ENCODE measurements around the gene SIRPA.

SIRPA gene

GRCh38 chr20:1942486-1943274 is 47.5 kb downstream of the SIRPA start:
- Mint-ChIP-seq H3K27me3 (peaks cover 13 to 34% of the 10 kb centered on the region in 2 donors), H3K4me3 (no peak overlapping the region), H3K36me3 (peaks cover 15 to 19% of the 10 kb centered on the region in 2 donors)

GRCh38 chr20:1943275-1944002 is 48.2 kb downstream of the SIRPA start:
- H3K9me3 Mint-ChIP-seq, result no peaks in the 10 kb centered on the region
- H3K27ac Mint-ChIP-seq, result no peak overlapping the region
- H3K4me1 Mint-ChIP-seq, result peaks cover 14 to 40% of the 10 kb centered on the region in 2 donors
- peaks cover 16 to 39% of the 10 kb centered on the region in 2 donors for H3K27me3 Mint-ChIP-seq
- no peak for DNase-seq
- no peak for ATAC-seq (replicated peaks)
- H3K4me3 Mint-ChIP-seq, result no peak overlapping the region
- H3K36me3 Mint-ChIP-seq, result peaks cover 8 to 12% of the 10 kb centered on the region in 2 donors

More at GRCh38 chr20:1942486-1943274, 47.5 kb downstream of the SIRPA start:
- no peaks in the 10 kb centered on the region for H3K9me3 Mint-ChIP-seq
- H3K4me1 Mint-ChIP-seq, result peaks cover 11 to 37% of the 10 kb centered on the region in 2 donors
- no peak overlapping the region for H3K27ac Mint-ChIP-seq
- ATAC-seq (replicated peaks) (no peak), DNase-seq (no peak)

- Mint-ChIP-seq H3K27ac (no peak overlapping the region), H3K4me1 (peaks cover 18 to 44% of the 10 kb centered on the region in 2 donors), H3K27me3 (peaks cover 16 to 39% of the 10 kb centered on the region in 2 donors), H3K4me3 (no peak overlapping the region), H3K36me3 (peaks cover 0 to 3% of the 10 kb centered on the region in 2 donors), H3K9me3 (no peaks in the 10 kb centered on the region)
- DNase-seq (no peak), ATAC-seq (replicated peaks) (no peak)
Measured at GRCh38 chr20:1944345-1945091, 49.3 kb downstream of the SIRPA start.

- Mint-ChIP-seq H3K4me1 (peaks cover 16 to 50% of the 10 kb centered on the region in 2 donors), H3K36me3 (peaks cover 0 to under 1% of the 10 kb centered on the region in 2 donors), H3K9me3 (no peaks in the 10 kb centered on the region), H3K4me3 (no peak overlapping the region), H3K27ac (no peak overlapping the region), H3K27me3 (peaks cover 16 to 39% of the 10 kb centered on the region in 2 donors)
- no peak for DNase-seq
- ATAC-seq (replicated peaks), result peak in 1 of 2 donors; percentile 16
Measured at GRCh38 chr20:1945134-1945618, 50.0 kb downstream of the SIRPA start.

- Mint-ChIP-seq H3K4me3 (no peak overlapping the region), H3K36me3 (no peaks in the 10 kb centered on the region), H3K27me3 (peaks cover 16 to 39% of the 10 kb centered on the region in 2 donors), H3K27ac (no peak overlapping the region), H3K9me3 (no peaks in the 10 kb centered on the region), H3K4me1 (peaks cover 15 to 54% of the 10 kb centered on the region in 2 donors)
- ATAC-seq (replicated peaks), result no peak
- no peak for DNase-seq
Measured at GRCh38 chr20:1945660-1946059, 50.5 kb downstream of the SIRPA start.

GRCh38 chr20:1946442-1946761 is 51.2 kb downstream of the SIRPA start:
- DNase-seq, result no peak
- Mint-ChIP-seq H3K27ac (no peak overlapping the region), H3K36me3 (no peaks in the 10 kb centered on the region), H3K27me3 (peaks cover 16 to 39% of the 10 kb centered on the region in 2 donors), H3K4me3 (peak overlapping the region; percentile 67 to 71), H3K4me1 (peaks cover 17 to 54% of the 10 kb centered on the region in 2 donors), H3K9me3 (no peaks in the 10 kb centered on the region)
- peak in 1 of 2 donors; percentile 45 for ATAC-seq (replicated peaks)

- DNase-seq (no peak), ATAC-seq (replicated peaks) (peak; percentile 31 to 36)
- H3K9me3 Mint-ChIP-seq, result no peaks in the 10 kb centered on the region
- H3K4me1 Mint-ChIP-seq, result peaks cover 18 to 58% of the 10 kb centered on the region in 2 donors
- peak overlapping the region; percentile 67 to 71 for H3K4me3 Mint-ChIP-seq
- H3K36me3 Mint-ChIP-seq, result no peaks in the 10 kb centered on the region
- peak overlapping the region; percentile 20 for H3K27ac Mint-ChIP-seq
- peaks cover 16 to 39% of the 10 kb centered on the region in 2 donors for H3K27me3 Mint-ChIP-seq
Measured at GRCh38 chr20:1946762-1947534, 51.7 kb downstream of the SIRPA start.

GRCh38 chr20:1947535-1947846 is 52.3 kb downstream of the SIRPA start:
- Mint-ChIP-seq H3K9me3 (no peaks in the 10 kb centered on the region), H3K27me3 (peaks cover 16 to 35% of the 10 kb centered on the region in 2 donors), H3K4me3 (peak overlapping the region; percentile 21 to 71), H3K4me1 (peaks cover 20 to 59% of the 10 kb centered on the region in 2 donors), H3K36me3 (no peaks in the 10 kb centered on the region), H3K27ac (no peak overlapping the region)
- DNase-seq, result no peak
- ATAC-seq (replicated peaks), result no peak

- H3K4me3 Mint-ChIP-seq, result no peak overlapping the region
- DNase-seq (no peak), ATAC-seq (replicated peaks) (no peak)
- no peaks in the 10 kb centered on the region for H3K9me3 Mint-ChIP-seq
- H3K4me1 Mint-ChIP-seq, result peaks cover 33 to 71% of the 10 kb centered on the region in 2 donors
- H3K27ac Mint-ChIP-seq, result peak overlapping the region; percentile 80
- H3K36me3 Mint-ChIP-seq, result no peaks in the 10 kb centered on the region
- peaks cover 14 to 22% of the 10 kb centered on the region in 2 donors for H3K27me3 Mint-ChIP-seq
Measured at GRCh38 chr20:1949347-1950100, 54.3 kb downstream of the SIRPA start.

- H3K27me3 Mint-ChIP-seq, result peaks cover 10 to 16% of the 10 kb centered on the region in 2 donors
- no peak overlapping the region for H3K4me3 Mint-ChIP-seq
- H3K36me3 Mint-ChIP-seq, result no peaks in the 10 kb centered on the region
- H3K4me1 Mint-ChIP-seq, result peaks cover 34 to 68% of the 10 kb centered on the region in 2 donors
- no peak overlapping the region for H3K27ac Mint-ChIP-seq
- DNase-seq (no peak), ATAC-seq (replicated peaks) (no peak)
- no peaks in the 10 kb centered on the region for H3K9me3 Mint-ChIP-seq
Measured at GRCh38 chr20:1950836-1951235, 55.6 kb downstream of the SIRPA start.

- no peak overlapping the region for H3K4me3 Mint-ChIP-seq
Measured at GRCh38 chr20:1951436-1952115, 56.4 kb downstream of the SIRPA start.

GRCh38 chr20:1952737-1953530 is 57.7 kb downstream of the SIRPA start:
- Mint-ChIP-seq H3K27ac (peak overlapping the region; percentile 89), H3K27me3 (peaks cover under 1 to 3% of the 10 kb centered on the region in 2 donors), H3K4me3 (peak overlapping the region; percentile 31 to 59), H3K9me3 (no peaks in the 10 kb centered on the region), H3K36me3 (no peaks in the 10 kb centered on the region), H3K4me1 (peaks cover 27 to 51% of the 10 kb centered on the region in 2 donors)
- ATAC-seq (replicated peaks), result peak; percentile 46 to 52
- no peak for DNase-seq

More at GRCh38 chr20:1951436-1952115, 56.4 kb downstream of the SIRPA start:
- no peak for DNase-seq
- Mint-ChIP-seq H3K27ac (peak overlapping the region; percentile 16), H3K9me3 (no peaks in the 10 kb centered on the region), H3K4me1 (peaks cover 34 to 65% of the 10 kb centered on the region in 2 donors), H3K36me3 (no peaks in the 10 kb centered on the region), H3K27me3 (peaks cover 10 to 16% of the 10 kb centered on the region in 2 donors)
- ATAC-seq (replicated peaks), result no peak

All from stimulated activated naive B cell treated with anti-CD40 and anti-IgM and Interleukin-4, amounts not matched to agents 10 μg/mL and 1 μg/mL and 100 μg/mL, for 72 hours (primary cell).